NT2/D1 (cell line): ENCODE measurements around the gene PGLYRP2.

Experiments
- YY1 ChIP-seq: IDR thresholded peaks from 2 replicates; pipeline ENCODE4 v1.6.1; 2011; ENCODE audit not compliant: insufficient read length, insufficient read depth
- ZNF274 ChIP-seq: IDR thresholded peaks from 2 replicates; pipeline ENCODE4 v1.6.1; 2011; ENCODE audit warnings: mild to moderate bottlenecking, low read depth, low read length

- no peak for TF ChIP-seq ZNF274
- no peak for TF ChIP-seq YY1
Observed at GRCh38 chr19:15421721-15422260, 57.5 kb downstream of the PGLYRP2 start.
